Parathyroid adenoma (tissue), 2 donors: ENCODE results near the gene FGF10.

Source experiments
- H2AFZ ChIP-seq: fragments of 300-600 bp; sonication (generic); one replicate; pipeline ENCODE4 v1.7.0; 2017; ENCODE audit warnings: antibody characterized with exemption, mild to moderate bottlenecking
- H3K27ac ChIP-seq: fragments of 300-600 bp; sonication (generic); one replicate; pipeline ENCODE4 v1.7.0; 2017
- H3K27me3 ChIP-seq: fragments of 300-600 bp; sonication (generic); one replicate; pipeline ENCODE4 v1.7.0; 2017; ENCODE audit warnings: low read length; ENCODE audit not compliant: control insufficient read depth, insufficient read depth
- H3K36me3 ChIP-seq: fragments of 300-600 bp; sonication (generic); one replicate; pipeline ENCODE4 v1.7.0; 2017; ENCODE audit warnings: low read length; ENCODE audit not compliant: control insufficient read depth, insufficient read depth
- H3K4me1 ChIP-seq: fragments of 300-600 bp; sonication (generic); one replicate; pipeline ENCODE4 v1.7.0; 2017; ENCODE audit warnings: control low read depth
- H3K4me2 ChIP-seq: fragments of 300-600 bp; sonication (generic); one replicate; pipeline ENCODE4 v1.7.0; 2017; ENCODE audit warnings: low read length
- H3K4me3 ChIP-seq: fragments of 300-600 bp; sonication (generic); one replicate; pipeline ENCODE4 v1.7.0; 2017; ENCODE audit warnings: low read depth, low read length
- H3K79me2 ChIP-seq: fragments of 300-600 bp; sonication (generic); one replicate; pipeline ENCODE4 v1.7.0; 2017; ENCODE audit warnings: control low read depth
- H3K9ac ChIP-seq: fragments of 300-600 bp; sonication (generic); one replicate; pipeline ENCODE4 v1.7.0; 2017; ENCODE audit warnings: mild to moderate bottlenecking
- H3K9me3 ChIP-seq: fragments of 300-600 bp; sonication (generic); one replicate; pipeline ENCODE4 v1.7.0; 2017; ENCODE audit warnings: low read length; ENCODE audit not compliant: control insufficient read depth
- TF ChIP-seq, protein P1 (sequence below): fragments of 300-600 bp; sonication (generic); IDR thresholded peaks from one replicate; pipeline ENCODE4 v1.7.0; 2017; ENCODE audit warnings: antibody characterized with exemption, mild to moderate bottlenecking
- donor health status: primary hyperparathyroidism.

Gene FGF10

DNA sequence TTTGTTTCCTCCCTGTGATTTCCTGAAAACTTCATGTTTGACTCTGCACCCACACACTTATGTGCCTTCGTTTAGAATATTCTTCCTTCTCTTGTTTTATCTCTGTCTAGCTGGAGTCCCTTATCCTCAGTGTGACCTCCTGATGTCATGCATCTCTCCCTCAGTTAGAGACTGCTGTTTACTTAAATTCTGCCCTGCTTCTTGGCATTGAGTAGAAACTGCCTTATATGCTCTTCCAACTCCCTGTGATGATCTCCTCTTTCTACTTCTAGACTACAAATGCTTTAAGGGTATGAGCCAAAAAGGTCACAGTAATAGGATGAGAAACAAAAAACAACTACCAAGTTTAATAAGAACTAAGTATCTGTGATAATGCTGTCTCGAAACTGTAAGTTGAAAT lies 12.2 kb downstream of the FGF10 start:
- H3K36me3 ChIP-seq = no peaks in the 10 kb centered on the region
- H3K9me3 ChIP-seq = no peaks in the 10 kb centered on the region
- H2AFZ ChIP-seq = no peak overlapping the region
- no peak overlapping the region for H3K4me2 ChIP-seq
- no peak overlapping the region for H3K27ac ChIP-seq
- H3K9ac ChIP-seq = no peak overlapping the region
- TF ChIP-seq, protein P1, sequence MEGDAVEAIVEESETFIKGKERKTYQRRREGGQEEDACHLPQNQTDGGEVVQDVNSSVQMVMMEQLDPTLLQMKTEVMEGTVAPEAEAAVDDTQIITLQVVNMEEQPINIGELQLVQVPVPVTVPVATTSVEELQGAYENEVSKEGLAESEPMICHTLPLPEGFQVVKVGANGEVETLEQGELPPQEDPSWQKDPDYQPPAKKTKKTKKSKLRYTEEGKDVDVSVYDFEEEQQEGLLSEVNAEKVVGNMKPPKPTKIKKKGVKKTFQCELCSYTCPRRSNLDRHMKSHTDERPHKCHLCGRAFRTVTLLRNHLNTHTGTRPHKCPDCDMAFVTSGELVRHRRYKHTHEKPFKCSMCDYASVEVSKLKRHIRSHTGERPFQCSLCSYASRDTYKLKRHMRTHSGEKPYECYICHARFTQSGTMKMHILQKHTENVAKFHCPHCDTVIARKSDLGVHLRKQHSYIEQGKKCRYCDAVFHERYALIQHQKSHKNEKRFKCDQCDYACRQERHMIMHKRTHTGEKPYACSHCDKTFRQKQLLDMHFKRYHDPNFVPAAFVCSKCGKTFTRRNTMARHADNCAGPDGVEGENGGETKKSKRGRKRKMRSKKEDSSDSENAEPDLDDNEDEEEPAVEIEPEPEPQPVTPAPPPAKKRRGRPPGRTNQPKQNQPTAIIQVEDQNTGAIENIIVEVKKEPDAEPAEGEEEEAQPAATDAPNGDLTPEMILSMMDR = no peak
- H3K4me1 ChIP-seq = no peaks in the 10 kb centered on the region
- H3K4me3 ChIP-seq = no peak overlapping the region
- no peaks in the 10 kb centered on the region for H3K79me2 ChIP-seq
- no peaks in the 10 kb centered on the region for H3K27me3 ChIP-seq

DNA sequence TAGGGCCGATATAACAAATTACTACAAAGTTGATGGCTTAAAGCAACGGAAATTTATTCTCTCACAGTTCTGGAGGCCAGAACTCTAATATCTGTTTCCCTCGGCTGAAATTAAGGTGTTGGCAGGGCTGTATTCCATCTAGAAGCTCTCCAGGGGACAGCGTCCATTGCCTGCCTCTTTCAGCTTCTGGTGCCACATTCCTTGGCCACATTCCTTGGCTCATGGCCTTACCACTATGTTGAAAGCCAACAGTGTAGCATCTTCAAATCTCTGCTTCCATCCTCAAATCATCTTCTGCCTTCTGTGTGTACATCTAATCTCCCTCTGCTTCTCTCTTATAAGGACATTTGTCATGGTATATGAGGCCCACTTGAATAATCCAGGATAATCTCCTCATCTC lies 17.2 kb downstream of the FGF10 start:
- H3K9me3 ChIP-seq = no peaks in the 10 kb centered on the region
- no peaks in the 10 kb centered on the region for H3K4me1 ChIP-seq
- no peak overlapping the region for H3K4me2 ChIP-seq
- no peaks in the 10 kb centered on the region for H3K79me2 ChIP-seq
- H3K27ac ChIP-seq = no peak overlapping the region
- H3K4me3 ChIP-seq = no peak overlapping the region
- TF ChIP-seq, protein P1 = no peak
- H3K36me3 ChIP-seq = peaks cover 5% of the 10 kb centered on the region
- H3K27me3 ChIP-seq = no peaks in the 10 kb centered on the region
- H3K9ac ChIP-seq = no peak overlapping the region
- H2AFZ ChIP-seq = no peak overlapping the region

DNA sequence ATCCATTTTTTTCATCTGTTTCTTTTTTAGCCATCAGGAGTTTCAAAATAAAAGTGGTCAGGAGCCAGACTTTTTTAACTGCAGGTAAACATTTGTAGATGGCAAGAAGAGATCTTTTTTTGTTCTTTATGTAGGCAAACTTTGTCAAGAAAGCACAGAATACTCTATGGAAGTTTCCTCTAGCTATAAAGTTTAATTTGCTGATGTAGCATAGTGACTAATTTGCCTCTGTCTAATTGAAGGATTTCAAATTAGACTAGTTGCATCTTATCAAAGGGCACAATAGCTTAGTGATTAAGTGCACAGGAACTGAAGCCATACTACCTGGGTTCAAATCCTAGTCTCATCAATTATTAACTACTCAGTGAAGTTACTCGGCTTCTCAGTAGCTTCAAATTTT lies 22.0 kb downstream of the FGF10 start:
- no peaks in the 10 kb centered on the region for H3K4me1 ChIP-seq
- peaks cover 5% of the 10 kb centered on the region for H3K36me3 ChIP-seq
- H2AFZ ChIP-seq = no peak overlapping the region
- H3K9ac ChIP-seq = no peak overlapping the region
- TF ChIP-seq, protein P1 = no peak
- no peak overlapping the region for H3K4me3 ChIP-seq
- no peaks in the 10 kb centered on the region for H3K9me3 ChIP-seq
- H3K27ac ChIP-seq = no peak overlapping the region
- no peak overlapping the region for H3K4me2 ChIP-seq
- H3K79me2 ChIP-seq = no peaks in the 10 kb centered on the region
- no peaks in the 10 kb centered on the region for H3K27me3 ChIP-seq

DNA sequence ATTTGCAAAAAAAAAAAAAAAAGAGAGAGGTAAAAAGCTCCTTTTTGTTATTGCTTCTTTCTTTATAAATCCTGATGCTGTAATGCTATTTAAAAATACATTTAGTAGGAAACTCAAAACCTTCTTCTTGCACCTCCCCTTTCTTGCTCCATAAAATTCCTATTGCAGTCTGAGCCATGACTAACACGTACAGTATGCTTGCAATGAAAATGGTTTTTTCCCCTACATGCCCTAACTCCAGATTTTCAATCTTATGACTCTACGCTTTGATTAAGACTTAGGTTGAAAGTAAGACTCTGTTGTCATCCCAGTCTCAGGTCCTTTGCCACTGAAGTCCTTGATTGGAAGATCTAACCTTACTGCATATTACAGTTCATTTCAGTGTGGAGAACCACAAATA lies 23.9 kb downstream of the FGF10 start:
- no peak overlapping the region for H3K4me2 ChIP-seq
- H3K27me3 ChIP-seq = no peaks in the 10 kb centered on the region
- no peak overlapping the region for H3K9ac ChIP-seq
- no peak overlapping the region for H3K4me3 ChIP-seq
- H3K9me3 ChIP-seq = no peaks in the 10 kb centered on the region
- no peak overlapping the region for H3K27ac ChIP-seq
- no peak overlapping the region for H2AFZ ChIP-seq
- no peaks in the 10 kb centered on the region for H3K4me1 ChIP-seq
- peaks cover 1% of the 10 kb centered on the region for H3K36me3 ChIP-seq
- no peaks in the 10 kb centered on the region for H3K79me2 ChIP-seq
- TF ChIP-seq, protein P1 = no peak

DNA sequence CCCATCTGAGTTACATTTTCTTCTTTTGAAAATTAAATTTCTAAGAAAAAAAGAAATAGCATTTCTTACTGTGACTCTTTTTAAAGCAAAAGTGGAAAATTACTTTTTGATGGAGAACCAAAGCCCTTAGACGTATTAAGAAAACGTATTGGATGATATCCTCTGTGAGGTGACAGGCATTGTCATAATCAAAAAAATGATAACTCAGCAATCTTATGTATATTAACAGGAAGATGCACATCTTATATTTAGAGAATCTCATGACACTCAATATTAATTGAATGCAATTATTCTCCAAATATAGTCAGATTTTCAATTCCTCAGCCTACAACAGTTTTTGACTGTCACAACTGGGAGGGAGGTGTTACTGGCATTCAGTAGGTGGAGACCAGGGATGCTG lies 25.1 kb downstream of the FGF10 start:
- Histone ChIP-seq H3K79me2 (no peaks in the 10 kb centered on the region), H3K27ac (no peak overlapping the region), H3K4me1 (no peaks in the 10 kb centered on the region), H3K4me3 (no peak overlapping the region), H3K36me3 (no peaks in the 10 kb centered on the region), H3K27me3 (no peaks in the 10 kb centered on the region), H2AFZ (no peak overlapping the region), H3K9me3 (no peaks in the 10 kb centered on the region), H3K9ac (no peak overlapping the region), H3K4me2 (no peak overlapping the region)
- TF ChIP-seq, protein P1 = no peak
